Peyer's patch (tissue), 4 donors: ENCODE results near the gene UNC93A. TPM values are rescaled to one million over a fixed set of nuclear protein-coding genes. Genes with fewer than 3 reads are reported as not detected.
"Not testable (repeated sequence)": the region's sequence is repeated elsewhere in the genome, so short reads cannot be mapped to it uniquely, and the experiment has no call there.

Source experiments
- DNase-seq, 3 donors: peaks; one replicate each; pipeline ENCODE4 v3.0.0-alpha.2; 2017 to 2019
- H3K27ac ChIP-seq, 4 donors: fragments of 200-600 bp; sonication (generic); one replicate each; pipeline ENCODE4 v1.5.1; 2016 to 2019
- H3K27me3 ChIP-seq, 2 donors: fragments of 200-600 bp; sonication (generic); one replicate each; pipeline ENCODE4 v1.5.1; 2019
- H3K36me3 ChIP-seq, 3 donors: fragments of 200-600 bp; sonication (generic); one replicate each; pipeline ENCODE4 v1.5.1; 2016 to 2019
- H3K4me1 ChIP-seq, 4 donors: fragments of 200-600 bp; sonication (generic); one replicate each; pipeline ENCODE4 v1.5.1; 2016 to 2019
- H3K4me3 ChIP-seq, 4 donors: fragments of 200-600 bp; sonication (generic); 1 replicate in 3 of 4; 2 replicates in 1 of 4; pipeline ENCODE4 v1.5.1; 2016 to 2019; ENCODE audit warnings: mild to moderate bottlenecking in 1 of 4
- H3K9me3 ChIP-seq, 4 donors: fragments of 200-600 bp; sonication (generic); one replicate each; pipeline ENCODE4 v1.5.1; 2016 to 2019; ENCODE audit warnings: mild to moderate bottlenecking in 1 of 4
- CTCF ChIP-seq, 6 experiments: fragments of 450-650 bp in 4 of 6; fragments of 200-600 bp in 2 of 6; sonication (generic) in 1 of 6; IDR thresholded peaks; one replicate each; pipeline ENCODE4 v1.5.1; 2017 to 2019; ENCODE audit warnings: antibody characterized with exemption in 6 of 6, mild to moderate bottlenecking in 3 of 6, moderate library complexity in 1 of 6
- POLR2A ChIP-seq, 2 donors: fragments of 450-650 bp; IDR thresholded peaks; one replicate each; pipeline ENCODE4 v1.5.1; 2017; ENCODE audit warnings: antibody characterized with exemption in 2 of 2, mild to moderate bottlenecking in 2 of 2, moderate library complexity in 2 of 2
- total RNA-seq, 4 donors: library from RNA; depleted of rRNA; stranded (reverse); fragments of >200 nt; gene quantifications; one replicate each; pipeline ENCODE4 v1.1.0, GENCODE V29; 2016

Gene UNC93A
- total RNA-seq, 4 donors from 2014 or later, result 10.2 to 17.2 (median 11.5) TPM; not detected in 1

DNA sequence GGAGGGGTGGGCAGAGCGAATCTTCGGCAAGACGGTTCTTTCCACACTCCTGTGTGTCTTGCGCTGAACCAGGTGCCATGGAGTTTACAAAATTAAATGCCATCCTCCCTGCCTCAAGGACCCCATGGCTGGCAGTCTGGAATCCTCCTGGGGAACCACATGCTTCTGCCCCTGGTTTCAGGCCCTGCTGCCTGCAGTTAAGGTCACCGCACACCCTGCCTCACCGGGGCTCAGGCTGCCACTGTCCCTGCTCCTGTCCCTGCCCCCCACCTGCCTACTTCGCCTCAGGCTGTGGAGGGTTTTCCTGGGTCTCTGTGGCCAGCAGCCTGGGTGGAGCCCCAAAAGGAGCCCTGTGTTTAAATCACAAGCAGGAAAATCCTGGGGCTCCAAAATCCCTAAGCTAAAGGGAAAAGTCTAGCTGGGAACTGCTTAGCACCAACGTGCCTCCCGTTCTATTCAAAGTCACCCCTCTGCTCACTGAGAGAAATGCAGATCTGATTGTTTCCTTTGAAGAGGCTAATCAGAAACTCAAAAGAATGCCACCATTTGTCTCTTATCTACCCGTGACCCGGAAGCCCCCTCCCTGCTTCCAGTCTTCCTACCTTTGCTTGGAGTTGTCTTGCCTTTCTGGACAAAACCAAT lies 23.2 kb downstream of the UNC93A start:
- H3K27ac ChIP-seq, result no peak overlapping the region
- no peaks in the 10 kb centered on the region for H3K9me3 ChIP-seq
- no peak for DNase-seq
- H3K4me1 ChIP-seq, result no peaks in the 10 kb centered on the region
- H3K27me3 ChIP-seq, result no peaks in the 10 kb centered on the region
- H3K4me3 ChIP-seq, result no peak overlapping the region
- no peaks in the 10 kb centered on the region for H3K36me3 ChIP-seq
- TF ChIP-seq CTCF (IDR thresholded peaks at IDR 0.05) (no peak), POLR2A (IDR thresholded peaks at IDR 0.05) (no peak)

DNA sequence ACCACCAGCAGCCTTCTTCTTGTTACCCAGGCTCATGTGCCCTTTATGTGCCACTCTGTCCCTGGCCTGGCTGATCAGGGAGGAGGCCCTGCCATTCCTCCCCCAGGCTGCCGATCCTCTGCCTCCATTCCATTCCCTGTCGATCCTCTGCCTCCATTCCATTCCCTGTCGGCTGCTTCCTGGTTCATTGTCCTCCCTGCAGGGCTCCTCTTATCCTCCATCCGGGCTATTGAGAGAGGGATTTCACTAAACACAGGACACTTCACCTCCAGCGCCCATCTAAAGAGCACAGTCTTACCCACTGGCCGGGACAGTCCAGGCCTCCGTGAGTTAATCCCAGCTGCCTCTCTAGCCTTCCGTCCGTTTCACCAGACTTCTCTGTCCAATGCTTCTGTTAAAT lies 26.1 kb downstream of the UNC93A start:
- H3K4me3 ChIP-seq, result no peak overlapping the region
- no peaks in the 10 kb centered on the region for H3K4me1 ChIP-seq
- no peaks in the 10 kb centered on the region for H3K9me3 ChIP-seq
- no peaks in the 10 kb centered on the region for H3K27me3 ChIP-seq
- no peak for DNase-seq
- no peaks in the 10 kb centered on the region for H3K36me3 ChIP-seq
- no peak for TF ChIP-seq CTCF (IDR thresholded peaks at IDR 0.05)
- no peak for TF ChIP-seq POLR2A (IDR thresholded peaks at IDR 0.05)
- no peak overlapping the region for H3K27ac ChIP-seq

DNA sequence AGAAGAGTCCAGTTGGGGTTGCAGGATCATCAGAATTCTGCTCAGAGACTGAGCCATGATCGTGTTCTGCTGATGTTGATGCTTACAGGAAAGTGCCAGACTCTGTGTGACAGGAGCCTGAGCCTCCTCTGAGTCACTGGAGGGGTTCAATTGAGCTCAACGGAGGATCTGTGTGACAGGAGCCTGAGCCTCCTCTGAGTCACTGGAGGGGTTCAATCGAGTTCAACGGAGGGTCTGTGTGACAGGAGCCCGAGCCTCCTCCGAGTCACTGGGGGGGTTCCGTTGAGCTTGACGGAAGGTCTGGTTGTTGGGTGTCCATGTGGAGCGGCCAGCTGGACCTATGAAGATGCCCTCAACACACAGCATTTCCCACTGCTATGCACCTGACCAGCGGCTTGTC lies 27.2 kb downstream of the UNC93A start:
- not testable (repeated sequence) for H3K36me3 ChIP-seq, H3K9me3 ChIP-seq, H3K4me1 ChIP-seq, H3K4me3 ChIP-seq, H3K27ac ChIP-seq, DNase-seq, H3K27me3 ChIP-seq

DNA sequence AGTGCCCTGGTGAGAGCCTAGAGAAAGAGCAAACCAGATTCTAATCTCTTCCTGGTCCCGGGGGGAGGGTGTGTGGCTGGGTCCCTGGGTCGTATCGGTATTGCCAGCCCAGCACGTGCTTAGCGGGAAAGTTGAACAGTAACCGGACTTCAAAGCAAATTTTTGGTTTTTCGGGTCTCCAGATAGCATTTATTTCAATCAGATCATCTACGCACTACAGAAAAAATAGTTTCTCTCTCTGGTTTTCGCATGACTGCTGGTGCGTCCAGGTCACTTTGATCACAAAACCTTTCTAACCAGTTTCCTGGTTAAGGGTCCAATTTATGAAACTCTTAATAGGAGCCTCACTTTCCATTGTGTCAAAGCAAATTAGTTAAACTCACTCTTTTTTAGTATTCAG lies 27.7 kb downstream of the UNC93A start:
- not testable (repeated sequence) for H3K36me3 ChIP-seq, H3K27me3 ChIP-seq, H3K4me1 ChIP-seq, DNase-seq, H3K27ac ChIP-seq, H3K9me3 ChIP-seq, H3K4me3 ChIP-seq

GRCh38 chr6:167319856-167320753 lies 29.0 kb downstream of the UNC93A start:
- not testable (repeated sequence) for H3K27ac ChIP-seq, DNase-seq, H3K27me3 ChIP-seq, H3K36me3 ChIP-seq, H3K4me1 ChIP-seq, H3K4me3 ChIP-seq, H3K9me3 ChIP-seq

- H3K36me3 ChIP-seq, H3K4me1 ChIP-seq, H3K4me3 ChIP-seq, DNase-seq, H3K27me3 ChIP-seq, H3K27ac ChIP-seq, H3K9me3 ChIP-seq: not testable (repeated sequence)
Observed at GRCh38 chr6:167320754-167321056, 29.6 kb downstream of the UNC93A start.

DNA sequence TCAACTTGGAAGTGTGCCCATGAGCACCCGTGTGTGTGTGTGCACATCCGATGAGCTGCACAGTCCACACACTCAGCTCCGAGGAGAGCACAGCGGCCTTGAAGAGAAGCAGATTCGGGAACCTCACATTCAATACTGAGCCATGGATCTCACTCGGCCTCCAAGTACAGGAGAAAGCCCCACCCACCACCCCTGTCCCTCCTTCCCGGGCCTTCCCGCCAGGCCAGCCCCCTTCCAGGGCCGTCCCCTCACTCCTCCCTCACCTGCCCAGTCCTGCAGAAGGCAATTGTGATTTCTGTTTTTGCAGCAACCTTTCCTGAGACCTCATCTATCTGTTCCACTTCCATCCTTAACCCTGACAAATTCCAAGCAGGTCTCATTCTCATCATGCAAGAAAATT lies 30.1 kb downstream of the UNC93A start:
- H3K4me3 ChIP-seq, DNase-seq, H3K36me3 ChIP-seq, H3K9me3 ChIP-seq, H3K27me3 ChIP-seq, H3K27ac ChIP-seq, H3K4me1 ChIP-seq: not testable (repeated sequence)

GRCh38 chr6:167323111-167323510 lies 32.0 kb downstream of the UNC93A start:
- no peak overlapping the region for H3K4me3 ChIP-seq
- H3K27ac ChIP-seq, result no peak overlapping the region
- H3K9me3 ChIP-seq, result no peaks in the 10 kb centered on the region
- no peaks in the 10 kb centered on the region for H3K4me1 ChIP-seq
- no peaks in the 10 kb centered on the region for H3K27me3 ChIP-seq
- no peaks in the 10 kb centered on the region for H3K36me3 ChIP-seq
- TF ChIP-seq POLR2A (IDR thresholded peaks at IDR 0.05) (no peak), CTCF (IDR thresholded peaks at IDR 0.05) (no peak)
- DNase-seq, result no peak
